T-helper 9 cell (primary cell): ENCODE results near the gene TKTL2.

Experiments
- DNase-seq: peaks from one replicate; pipeline ENCODE4 v3.0.0-alpha.2; 2020
- total RNA-seq, 2 donors: gene quantifications; one replicate each; lab custom pipeline; 2026; lab: John Stamatoyannopoulos, UW

TKTL2 gene, protein sequence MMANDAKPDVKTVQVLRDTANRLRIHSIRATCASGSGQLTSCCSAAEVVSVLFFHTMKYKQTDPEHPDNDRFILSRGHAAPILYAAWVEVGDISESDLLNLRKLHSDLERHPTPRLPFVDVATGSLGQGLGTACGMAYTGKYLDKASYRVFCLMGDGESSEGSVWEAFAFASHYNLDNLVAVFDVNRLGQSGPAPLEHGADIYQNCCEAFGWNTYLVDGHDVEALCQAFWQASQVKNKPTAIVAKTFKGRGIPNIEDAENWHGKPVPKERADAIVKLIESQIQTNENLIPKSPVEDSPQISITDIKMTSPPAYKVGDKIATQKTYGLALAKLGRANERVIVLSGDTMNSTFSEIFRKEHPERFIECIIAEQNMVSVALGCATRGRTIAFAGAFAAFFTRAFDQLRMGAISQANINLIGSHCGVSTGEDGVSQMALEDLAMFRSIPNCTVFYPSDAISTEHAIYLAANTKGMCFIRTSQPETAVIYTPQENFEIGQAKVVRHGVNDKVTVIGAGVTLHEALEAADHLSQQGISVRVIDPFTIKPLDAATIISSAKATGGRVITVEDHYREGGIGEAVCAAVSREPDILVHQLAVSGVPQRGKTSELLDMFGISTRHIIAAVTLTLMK
- 0 reads per million in 2 donors for total RNA-seq

DNA sequence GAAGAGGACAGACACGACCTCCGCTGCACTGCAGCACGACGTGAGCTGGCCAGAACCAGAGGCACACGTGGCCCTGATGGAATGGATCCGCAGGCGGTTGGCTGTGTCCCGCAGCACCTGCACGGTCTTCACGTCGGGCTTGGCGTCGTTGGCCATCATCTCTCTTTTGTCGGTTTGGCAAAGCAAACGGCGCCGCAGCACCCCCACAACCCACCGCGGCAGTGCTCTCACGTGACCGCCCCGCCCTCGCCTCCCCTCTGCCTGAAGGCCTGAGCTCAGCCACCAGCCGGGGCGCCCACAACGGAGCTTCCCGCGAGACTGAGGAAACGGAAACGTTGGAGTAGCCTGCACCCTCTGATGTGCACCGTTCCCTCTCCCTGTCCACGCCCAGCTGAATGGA, at the start of gene TKTL2:
Gene TKTL2, minus strand, starts transcription at position 179 of the 400 bp plus-strand sequence. Its CDS starts 20 bp downstream, at position 159.
- DNase-seq = no peak

DNA sequence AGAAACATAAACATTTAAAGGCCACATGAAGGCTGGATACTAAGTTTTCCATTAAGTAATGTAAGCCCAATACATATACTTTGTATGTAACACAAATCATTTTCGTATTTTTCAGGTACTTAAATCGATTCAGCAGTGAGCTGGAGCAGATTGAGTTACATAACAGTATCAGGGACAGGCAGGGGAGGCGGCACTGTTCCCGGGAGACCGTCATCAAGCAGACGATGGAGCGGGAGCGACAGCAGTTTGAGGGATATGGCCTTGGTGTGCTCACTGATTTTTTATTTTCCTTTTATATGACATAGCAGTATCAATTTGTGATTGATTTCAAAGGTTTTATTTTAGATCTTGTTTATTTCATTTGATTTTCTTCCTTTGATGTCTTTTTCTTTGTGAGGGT, 41.6 kb upstream of the TKTL2 start:
- no peak for DNase-seq

DNA sequence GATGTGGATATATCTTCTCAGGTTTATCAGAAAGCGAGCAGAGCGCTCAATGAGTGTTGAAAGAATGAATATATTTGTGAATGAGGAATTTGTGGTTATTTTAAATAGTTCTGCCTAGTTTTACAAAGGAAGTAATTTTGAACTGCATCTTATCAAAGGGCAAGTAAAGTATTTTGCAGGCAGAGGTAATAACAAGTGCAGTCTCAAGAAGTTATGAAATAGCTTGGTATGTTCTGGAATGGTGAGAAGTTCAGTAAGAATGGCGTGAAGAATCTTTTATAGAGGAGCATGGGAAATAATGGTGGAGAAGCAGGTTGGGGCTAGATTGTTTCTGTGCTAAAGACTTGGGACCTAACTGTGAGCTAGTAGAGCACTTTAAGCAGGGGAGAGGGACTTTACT, 31.8 kb upstream of the TKTL2 start:
- no peak for DNase-seq

DNA sequence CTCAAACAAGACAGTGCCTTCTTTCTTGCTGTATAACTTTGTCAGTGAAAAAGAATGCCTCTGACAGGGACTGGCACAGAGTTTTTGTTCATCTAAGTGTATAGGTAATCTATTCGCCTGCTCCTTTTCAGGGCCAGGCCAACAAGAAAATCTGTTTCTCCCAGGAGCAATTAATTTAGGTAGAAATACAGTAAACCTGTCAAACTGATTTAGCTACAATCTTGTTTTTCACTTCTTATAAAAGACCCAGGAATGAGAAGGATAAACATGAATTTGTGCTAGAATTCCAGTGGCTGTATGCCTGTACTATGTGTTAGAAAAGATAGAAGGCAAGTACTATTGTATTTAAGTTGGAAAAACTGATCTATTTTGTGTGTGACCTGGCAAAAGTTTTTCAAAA, 27.0 kb upstream of the TKTL2 start:
- no peak for DNase-seq

DNA sequence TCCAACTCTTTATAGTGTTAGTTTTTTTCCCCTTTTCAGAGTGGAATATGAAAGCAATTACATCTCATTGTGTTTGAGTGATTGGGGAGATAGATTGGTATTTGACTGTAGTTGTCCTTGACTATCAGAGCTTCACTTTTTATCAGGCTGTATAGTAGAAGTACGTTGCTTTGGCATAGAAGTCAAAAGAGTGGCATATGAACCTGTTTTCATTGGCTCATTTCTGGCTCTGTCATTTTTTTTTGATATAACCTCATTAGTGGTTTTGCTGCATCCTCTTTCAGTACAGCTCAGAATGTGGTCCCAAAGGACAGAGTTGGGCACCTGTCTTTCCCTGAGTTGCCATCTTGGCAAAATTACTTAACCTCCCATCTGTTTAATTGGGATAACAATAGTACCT, 22.3 kb upstream of the TKTL2 start:
- DNase-seq = no peak

DNA sequence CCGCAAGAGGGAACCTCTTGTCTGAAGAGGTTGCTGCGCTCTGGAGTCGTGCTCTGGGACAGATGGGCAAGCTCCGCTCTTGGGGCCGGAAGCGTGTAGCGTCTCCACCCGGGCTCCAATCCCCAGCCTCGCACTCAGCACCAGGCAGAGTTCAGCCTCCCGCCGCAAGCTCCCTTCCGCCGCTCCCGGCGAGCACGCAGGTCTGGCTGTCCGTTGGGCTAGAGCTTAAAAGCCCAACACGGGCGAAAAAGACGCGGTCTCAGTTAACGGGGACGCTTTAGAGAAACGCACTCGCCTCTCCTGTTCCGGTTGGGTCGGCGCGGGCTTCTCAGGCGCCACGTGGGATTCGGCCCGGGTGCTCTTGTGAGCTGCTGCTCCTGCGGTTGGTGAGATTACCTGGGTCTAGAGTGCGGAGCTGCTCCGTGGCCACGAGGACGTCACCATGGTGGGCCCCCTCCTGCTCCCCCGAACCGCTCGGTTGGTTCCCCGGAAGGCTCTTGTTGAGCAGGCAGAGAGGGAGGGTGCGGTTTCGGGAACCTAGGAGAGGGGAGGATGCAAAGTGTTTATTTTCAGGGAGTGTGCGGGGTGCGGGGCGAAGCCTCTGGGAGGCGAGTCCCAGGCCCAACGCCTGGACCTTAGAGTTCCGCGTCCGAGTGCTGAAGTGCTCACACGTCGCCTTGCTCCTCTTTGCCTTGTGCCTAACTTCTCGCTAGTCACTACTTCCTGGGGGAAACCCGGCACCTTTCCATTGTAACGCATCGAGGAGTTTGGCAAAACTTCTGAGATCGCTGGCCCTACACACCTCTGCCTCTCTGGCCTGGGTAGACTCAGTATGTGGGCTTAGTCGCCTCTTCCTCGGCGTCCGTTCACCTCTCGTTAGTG, 21.0 kb upstream of the TKTL2 start, which contains the start of gene TMA16:
Gene TMA16, plus strand, starts transcription at position 331 of the 882 bp plus-strand sequence. Its CDS starts 112 bp downstream, at position 443.
- peak; percentile 59 for DNase-seq

DNA sequence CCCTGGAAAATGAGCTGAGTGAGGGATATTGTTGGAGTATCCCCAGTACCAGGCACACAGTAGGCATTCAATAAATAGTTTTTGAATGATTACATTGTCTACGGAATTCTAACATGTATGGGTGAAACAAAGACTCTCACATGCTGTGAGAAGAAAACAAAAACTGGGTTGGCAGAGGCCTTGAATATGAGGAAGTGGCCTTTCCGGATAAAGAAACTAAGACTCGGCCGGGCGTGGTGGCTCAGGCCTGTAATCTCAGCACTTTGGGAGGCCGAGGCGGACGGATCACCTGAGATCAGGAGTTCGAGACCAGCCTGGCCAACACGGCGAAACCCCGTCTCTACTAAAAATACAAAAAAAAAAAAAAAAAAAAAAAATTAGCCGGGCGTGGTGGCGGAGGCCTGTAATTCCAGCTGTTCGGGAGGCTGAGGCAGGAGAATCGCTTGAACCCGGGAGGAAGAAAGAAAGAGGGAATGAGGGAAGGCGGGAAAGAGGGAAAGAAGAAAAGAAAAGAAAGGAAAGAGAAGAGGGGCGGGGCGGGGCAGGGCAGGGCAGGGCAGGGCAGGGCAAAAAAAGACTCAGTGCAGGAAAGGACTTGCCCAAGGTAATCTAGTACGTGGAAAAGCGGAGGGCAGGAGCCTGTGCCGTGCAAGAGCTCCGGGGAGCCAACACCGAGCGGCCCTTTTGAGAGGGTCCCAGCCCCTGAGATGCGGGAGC, 20.2 kb upstream of the TKTL2 start:
- DNase-seq = no peak

DNA sequence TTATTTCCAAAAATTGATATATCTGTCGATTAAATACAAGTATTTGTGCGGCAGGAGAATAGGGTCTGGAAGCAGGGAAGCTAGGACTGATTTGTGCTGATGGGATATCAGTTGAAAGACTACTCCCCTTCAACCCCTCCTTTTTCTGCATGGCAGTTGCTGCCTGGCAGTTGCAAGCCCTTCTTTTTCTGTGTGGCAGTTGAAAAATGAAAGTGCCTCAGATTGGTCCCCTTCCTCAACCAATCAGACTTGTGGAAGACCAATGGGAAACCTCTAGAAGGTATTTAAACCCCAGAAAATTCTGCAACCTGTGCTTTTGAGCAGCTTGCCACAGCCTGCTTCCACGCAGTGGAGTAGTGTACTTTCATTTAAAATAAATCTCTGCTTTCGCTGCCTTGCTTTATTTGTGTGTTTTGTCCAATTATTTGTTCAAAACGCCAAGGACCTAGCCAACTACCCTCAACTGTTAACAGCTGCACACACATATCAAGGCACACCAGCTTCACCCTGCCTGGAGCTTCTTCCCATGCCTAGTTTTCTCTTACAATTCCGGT, 19.5 kb upstream of the TKTL2 start:
- DNase-seq = no peak

DNA sequence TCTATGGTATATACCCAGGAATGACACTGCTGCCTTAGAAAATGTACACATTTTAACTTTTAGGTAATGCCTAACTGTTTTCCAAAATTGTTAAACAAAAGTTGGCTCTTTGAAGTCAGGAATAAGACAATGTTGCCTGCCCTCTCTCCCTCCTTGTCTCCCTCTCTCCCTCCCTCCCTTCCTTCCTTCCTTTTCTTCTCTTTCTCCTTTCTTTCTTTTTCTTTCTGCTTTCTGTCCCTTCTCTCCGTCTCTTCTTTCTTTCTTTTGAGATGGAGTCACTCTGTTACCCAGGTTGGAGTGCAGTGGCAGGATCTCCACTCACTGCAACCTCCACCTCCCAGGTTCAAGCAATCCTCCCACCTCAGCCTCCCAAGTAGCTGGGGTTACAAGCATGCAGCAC, 16.4 kb upstream of the TKTL2 start:
- DNase-seq = no peak

DNA sequence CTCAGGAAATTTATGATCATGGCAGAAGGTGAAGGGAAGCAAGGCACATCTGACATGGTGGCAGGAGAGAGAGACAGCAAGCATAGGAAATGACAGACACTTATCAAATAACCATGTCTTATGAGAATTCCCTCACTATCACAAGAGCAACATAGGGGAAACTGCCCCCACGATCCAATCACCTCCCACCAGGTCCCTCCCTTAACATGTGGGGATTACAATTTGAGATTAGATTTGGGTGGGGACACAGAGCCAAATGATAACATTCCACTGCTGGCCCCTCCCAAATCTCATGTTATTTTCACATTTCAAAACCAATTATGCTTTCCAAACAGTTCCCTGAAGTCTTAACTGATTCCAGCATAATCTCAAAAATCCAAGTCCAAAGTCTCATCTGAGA, 12.8 kb upstream of the TKTL2 start:
- no peak for DNase-seq

DNA sequence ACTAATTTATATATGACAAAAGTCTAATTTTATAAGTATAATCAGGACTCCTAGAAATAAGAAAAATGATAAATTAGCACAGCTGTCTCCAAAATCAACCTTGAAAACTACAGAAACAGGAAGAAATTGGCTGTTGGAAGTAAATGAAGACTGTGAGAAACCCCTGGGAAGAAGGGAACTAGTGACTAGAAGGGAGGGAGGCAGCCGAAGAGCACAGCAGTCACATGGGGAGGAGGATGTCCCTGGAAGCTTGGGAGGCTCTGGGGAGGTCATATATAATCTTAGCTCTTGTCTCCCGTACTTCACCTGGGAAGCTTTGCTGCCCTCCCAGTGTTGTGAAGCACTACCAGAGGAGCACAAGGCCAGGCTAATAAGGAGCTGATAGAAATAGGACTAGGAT, 12.0 kb upstream of the TKTL2 start:
- no peak for DNase-seq

DNA sequence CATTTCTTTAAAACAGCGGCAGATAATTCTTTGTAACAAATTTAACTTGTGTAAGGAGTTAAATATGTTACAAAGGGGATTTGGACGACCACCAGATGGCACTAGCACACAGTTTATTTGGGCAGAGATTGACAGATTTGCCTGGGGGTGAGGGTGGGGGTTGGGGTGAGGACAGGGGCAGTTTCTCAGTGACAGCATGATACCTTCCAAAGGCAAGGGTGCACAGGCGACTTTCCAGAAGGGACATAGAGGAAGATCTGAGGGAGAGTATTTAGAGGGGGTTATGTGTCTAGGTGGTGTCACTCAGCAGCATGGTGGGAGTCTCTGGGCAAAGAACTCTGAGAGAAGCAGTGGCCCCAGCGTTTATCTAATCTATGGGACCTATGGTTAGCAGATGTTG, 11.4 kb upstream of the TKTL2 start:
- DNase-seq = peak; percentile 29

DNA sequence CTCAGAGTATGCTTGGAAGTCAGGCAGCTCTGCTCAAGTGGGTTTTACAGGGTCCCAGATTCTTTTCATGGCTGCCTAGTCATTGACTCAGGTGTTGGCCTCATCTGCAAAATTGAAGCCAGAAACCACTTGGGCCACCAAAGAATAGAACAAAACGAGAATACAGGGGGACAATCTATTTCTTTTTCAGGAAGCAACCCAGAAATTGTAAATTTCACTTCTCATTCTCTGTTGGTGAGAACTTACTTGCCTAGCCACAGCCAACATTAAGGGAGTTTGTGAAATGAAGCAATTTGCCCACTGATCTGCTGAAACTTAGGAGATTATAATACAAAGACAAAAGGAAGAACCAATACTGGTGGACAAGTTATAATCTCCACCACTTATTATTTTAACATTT, 8.6 kb upstream of the TKTL2 start:
- no peak for DNase-seq

DNA sequence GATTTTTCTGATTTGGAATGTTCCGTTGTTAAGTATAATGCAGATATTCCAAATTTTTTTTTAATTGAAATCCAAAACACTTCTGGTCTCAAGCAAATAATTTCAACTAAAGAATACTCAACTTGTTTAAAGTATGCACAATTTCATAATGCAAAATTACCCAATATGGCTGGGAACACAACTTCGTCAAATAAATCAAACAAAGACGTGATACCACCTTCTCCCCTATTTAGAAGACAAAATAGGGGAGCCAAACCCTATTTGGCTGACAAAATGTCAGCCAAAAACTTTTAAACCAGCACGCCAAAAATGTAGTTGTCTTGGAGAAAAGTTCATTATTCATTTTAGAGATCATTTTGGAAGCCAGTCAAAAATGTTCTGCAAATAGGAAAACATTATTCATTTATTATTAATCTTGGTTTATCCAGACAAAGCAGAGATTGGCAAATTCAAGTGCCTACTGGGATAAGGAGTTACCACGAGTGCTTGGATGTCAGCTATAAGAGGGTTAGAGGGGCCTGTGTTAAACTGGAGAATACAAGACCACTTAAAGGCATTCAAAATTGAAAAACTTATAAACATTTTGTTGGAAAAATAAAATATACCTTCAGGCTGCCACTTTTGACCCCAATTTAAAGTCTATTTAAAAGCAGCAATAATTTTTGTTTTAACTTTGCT, 3.3 kb upstream of the TKTL2 start:
- no peak for DNase-seq

DNA sequence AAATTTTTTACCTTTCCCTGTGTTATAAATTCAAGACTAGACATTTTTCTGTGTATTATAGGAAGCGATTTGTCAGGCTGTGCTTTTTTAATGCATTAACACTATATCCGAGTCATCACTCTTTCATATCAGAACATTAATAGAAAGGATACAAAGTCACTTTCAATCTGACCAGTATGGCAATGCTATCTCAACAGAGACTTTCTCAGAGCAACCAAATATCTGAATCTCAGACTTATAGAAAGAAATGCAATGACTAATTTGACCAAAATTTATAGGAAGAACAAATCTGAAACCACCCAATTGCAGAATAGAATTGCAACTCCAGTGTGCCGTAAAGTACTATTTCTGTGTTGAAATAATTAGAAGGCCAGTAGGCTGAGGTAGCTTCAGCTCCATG, 473 bp upstream of the TKTL2 start:
- no peak for DNase-seq

DNA sequence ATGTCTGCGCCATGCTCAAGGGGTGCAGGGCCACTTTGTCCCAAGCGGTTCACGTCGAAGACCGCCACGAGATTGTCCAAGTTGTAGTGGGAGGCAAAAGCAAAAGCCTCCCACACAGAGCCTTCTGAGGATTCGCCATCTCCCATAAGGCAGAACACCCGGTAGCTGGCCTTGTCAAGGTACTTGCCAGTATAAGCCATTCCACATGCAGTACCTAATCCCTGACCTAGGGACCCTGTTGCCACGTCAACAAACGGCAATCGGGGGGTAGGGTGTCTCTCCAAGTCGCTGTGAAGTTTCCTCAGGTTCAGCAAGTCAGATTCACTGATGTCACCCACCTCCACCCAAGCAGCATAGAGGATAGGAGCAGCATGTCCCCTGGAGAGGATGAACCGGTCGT, 424 bp downstream of the TKTL2 start:
- no peak for DNase-seq

DNA sequence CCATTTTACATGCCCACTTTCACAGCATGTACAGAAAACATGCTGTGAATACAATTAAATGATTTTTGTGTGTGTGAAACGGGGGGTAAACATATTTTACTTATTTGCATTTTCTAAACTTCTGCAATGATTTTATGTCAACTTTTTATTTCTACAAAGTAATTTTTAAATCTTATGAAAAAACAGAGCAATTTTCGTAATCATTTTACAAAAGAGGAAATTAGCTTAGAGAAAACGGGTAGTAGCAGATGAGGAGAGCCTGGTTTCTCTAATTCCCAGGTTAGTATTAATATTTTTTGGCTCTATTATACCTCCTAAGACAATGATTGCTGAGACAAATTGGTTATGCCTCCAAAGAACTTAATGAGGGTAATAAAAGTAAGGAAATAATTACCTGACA, 3.2 kb downstream of the TKTL2 start:
- DNase-seq = no peak

DNA sequence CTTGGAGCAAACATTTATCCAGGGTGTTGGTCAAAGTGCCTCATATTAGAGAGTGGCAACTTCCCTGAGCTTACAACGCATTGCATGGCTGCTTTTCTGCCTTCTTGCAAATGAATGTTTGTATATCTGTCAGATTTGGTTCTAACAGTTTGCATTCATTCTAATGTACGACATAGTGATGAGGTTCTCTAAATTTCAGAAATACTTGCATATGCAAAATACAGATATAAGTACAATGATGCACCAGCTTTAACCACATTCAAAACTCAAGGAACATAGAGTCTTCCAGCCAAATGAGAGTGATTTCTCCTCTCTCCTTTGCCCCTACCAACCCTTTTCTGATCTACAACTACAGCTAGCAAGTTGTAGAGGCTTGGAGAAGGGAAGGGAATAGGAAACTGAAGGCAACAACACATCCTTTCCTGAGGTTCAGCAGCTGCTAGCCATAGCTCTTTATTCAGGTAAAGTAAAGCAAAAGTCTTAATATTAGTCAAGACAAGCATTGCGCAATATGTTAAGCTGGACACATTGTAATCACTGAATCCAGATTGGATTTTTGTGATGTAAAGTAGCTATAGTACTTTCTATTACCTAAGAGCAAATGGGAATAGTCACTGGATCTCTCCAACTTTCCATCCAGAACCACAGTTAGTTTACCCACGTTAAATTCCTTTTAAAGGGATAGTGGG, 6.3 kb downstream of the TKTL2 start:
- DNase-seq = no peak

DNA sequence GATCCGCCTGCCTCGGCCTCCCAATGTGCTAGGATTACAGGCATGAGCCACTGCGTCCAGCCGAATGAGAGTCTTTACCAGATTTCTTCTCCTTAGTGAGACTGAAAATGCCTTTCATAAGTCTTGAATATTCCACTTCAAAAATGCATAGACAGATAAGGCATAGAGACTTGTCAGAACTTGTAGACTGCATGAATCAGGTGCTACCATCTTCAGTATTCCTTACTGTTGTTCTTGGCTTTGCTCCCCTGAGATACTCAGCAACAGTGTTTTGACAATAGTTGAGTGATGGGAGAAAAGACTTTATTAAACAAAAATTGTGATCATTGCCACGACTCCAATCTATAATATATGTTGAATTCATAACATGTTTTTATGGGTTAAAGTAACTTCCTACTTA, 11.0 kb downstream of the TKTL2 start:
- no peak for DNase-seq

DNA sequence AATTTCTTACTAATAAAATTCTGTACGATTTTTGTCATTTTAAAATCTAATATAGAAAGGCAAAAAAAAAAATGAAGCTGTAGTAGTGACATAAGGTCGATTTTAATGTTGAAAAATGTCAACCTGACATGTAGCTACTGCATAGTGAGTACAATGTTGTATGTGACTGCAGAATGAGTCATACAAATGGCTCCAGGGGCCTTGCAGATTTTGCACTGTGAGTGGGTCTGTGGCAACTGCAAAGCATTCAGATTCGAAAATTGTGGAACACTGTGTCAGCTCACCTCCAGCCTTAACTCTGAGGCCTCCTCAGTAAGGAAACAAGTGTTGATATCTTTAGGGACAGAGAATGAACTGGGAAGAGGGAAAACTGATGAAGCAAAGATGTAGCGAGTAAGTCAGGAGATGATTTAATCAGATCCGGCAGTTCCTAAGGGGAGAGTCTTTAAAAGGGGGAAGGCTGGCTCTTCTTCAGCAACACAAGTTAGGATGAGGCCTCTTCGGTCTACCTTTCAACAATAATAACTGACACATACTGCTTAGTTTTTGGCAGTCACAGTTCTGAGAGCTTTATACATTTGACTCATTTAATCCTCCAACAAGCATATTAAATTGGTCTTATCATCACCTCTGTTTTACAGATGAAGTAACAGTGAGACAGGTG, 24.9 kb downstream of the TKTL2 start:
- DNase-seq = no peak

DNA sequence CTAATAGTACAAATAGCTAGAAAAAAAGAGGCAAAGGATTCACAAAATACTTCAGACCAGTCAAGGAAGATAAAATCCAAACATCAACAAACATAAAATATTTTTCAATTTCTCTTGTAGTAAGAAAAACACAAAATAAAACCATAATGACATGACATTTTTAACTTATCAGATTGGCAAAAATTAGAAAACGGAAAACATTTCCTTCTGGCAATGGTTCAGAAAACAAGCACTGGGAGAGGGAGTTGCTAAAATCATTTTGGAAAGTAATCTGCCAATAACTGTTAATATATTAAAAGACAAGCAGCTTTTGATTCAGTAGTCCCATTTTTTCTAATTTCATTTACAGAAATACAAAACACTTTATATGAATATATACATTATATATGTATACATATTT, 26.1 kb downstream of the TKTL2 start:
- no peak for DNase-seq
